Subcutaneous abdominal adipose tissue (tissue), 5 donors: ENCODE data around the gene KIF7.

Experiments used
- H3K27ac ChIP-seq: one replicate; pipeline ENCODE4 v1.7.0; 2013; ENCODE audit warnings: low read depth, mild to moderate bottlenecking, inconsistent platforms, low read length, moderate library complexity
- H3K27me3 ChIP-seq, 5 donors: one replicate each; pipeline ENCODE4 v1.7.0; 2013; ENCODE audit warnings: low read length in 5 of 5, inconsistent platforms in 1 of 5; ENCODE audit not compliant: control insufficient read depth in 5 of 5, insufficient read depth in 4 of 5
- H3K36me3 ChIP-seq, 5 donors: one replicate each; pipeline ENCODE4 v1.7.0; 2013; ENCODE audit warnings: low read length in 5 of 5; ENCODE audit not compliant: control insufficient read depth in 5 of 5, insufficient read depth in 5 of 5
- H3K4me1 ChIP-seq, 5 donors: one replicate each; pipeline ENCODE4 v1.7.0; 2013; ENCODE audit warnings: low read length in 5 of 5, mild to moderate bottlenecking in 3 of 5, moderate library complexity in 1 of 5; ENCODE audit not compliant: control insufficient read depth in 5 of 5, insufficient read depth in 5 of 5
- H3K4me3 ChIP-seq, 5 donors: one replicate each; pipeline ENCODE4 v1.7.0; 2013; ENCODE audit warnings: low read length in 5 of 5, low read depth in 1 of 5
- H3K9ac ChIP-seq, 5 donors: one replicate each; pipeline ENCODE4 v1.7.0; 2013; ENCODE audit warnings: low read length in 5 of 5, mild to moderate bottlenecking in 4 of 5, moderate library complexity in 3 of 5
- H3K9me3 ChIP-seq, 5 donors: one replicate each; pipeline ENCODE4 v1.7.0; 2013; ENCODE audit warnings: low read length in 5 of 5; ENCODE audit not compliant: control insufficient read depth in 5 of 5
- donor health status: healthy.
- donor health status: healthy.
- donor health status: healthy.
- donor health status: healthy.
- donor health status: healthy.

KIF7 gene

GRCh38 chr15:89652131-89652530 lies 3.1 kb downstream of the KIF7 start:
- Histone ChIP-seq H3K27me3 (peaks cover 0 to 6% (median 0%) of the 10 kb centered on the region in 5 donors), H3K9ac (no peak overlapping the region), H3K27ac (no peak overlapping the region), H3K4me1 (peaks cover 0 to 20% (median 15%) of the 10 kb centered on the region in 5 donors), H3K36me3 (peaks cover 0 to 3% (median 0%) of the 10 kb centered on the region in 5 donors), H3K4me3 (no peak overlapping the region), H3K9me3 (no peaks in the 10 kb centered on the region)

GRCh38 chr15:89649716-89650115 lies 5.6 kb downstream of the KIF7 start:
- H3K4me1 ChIP-seq, result peaks cover 0 to 13% (median 10%) of the 10 kb centered on the region in 5 donors
- no peak overlapping the region for H3K9ac ChIP-seq
- no peak overlapping the region for H3K4me3 ChIP-seq
- H3K36me3 ChIP-seq, result peaks cover 0 to 10% (median 5%) of the 10 kb centered on the region in 5 donors
- no peaks in the 10 kb centered on the region for H3K9me3 ChIP-seq
- H3K27me3 ChIP-seq, result peaks cover 0 to 6% (median 0%) of the 10 kb centered on the region in 5 donors
- no peak overlapping the region for H3K27ac ChIP-seq

GRCh38 chr15:89649013-89649625 lies 6.1 kb downstream of the KIF7 start:
- Histone ChIP-seq H3K9me3 (no peaks in the 10 kb centered on the region), H3K9ac (no peak overlapping the region), H3K27ac (no peak overlapping the region), H3K4me1 (peaks cover 0 to 7% (median 4%) of the 10 kb centered on the region in 5 donors), H3K27me3 (peaks cover 0 to 4% (median 0%) of the 10 kb centered on the region in 5 donors), H3K4me3 (no peak overlapping the region), H3K36me3 (peaks cover 0 to 11% (median 5%) of the 10 kb centered on the region in 5 donors)

- Histone ChIP-seq H3K27ac (no peak overlapping the region), H3K9me3 (no peaks in the 10 kb centered on the region), H3K4me3 (no peak overlapping the region), H3K9ac (no peak overlapping the region), H3K27me3 (peaks cover 0 to 4% (median 0%) of the 10 kb centered on the region in 5 donors), H3K36me3 (peaks cover 0 to 11% (median 7%) of the 10 kb centered on the region in 5 donors), H3K4me1 (peaks cover 0 to 7% (median 4%) of the 10 kb centered on the region in 5 donors)
Observed at GRCh38 chr15:89648106-89649012, 6.9 kb downstream of the KIF7 start.

- no peak overlapping the region for H3K27ac ChIP-seq
- peak overlapping the region in 1 of 5 donors; percentile 23 for H3K4me3 ChIP-seq
- H3K9ac ChIP-seq, result no peak overlapping the region
- H3K36me3 ChIP-seq, result peaks cover 0 to 11% (median 8%) of the 10 kb centered on the region in 5 donors
- H3K27me3 ChIP-seq, result no peaks in the 10 kb centered on the region
- no peaks in the 10 kb centered on the region for H3K9me3 ChIP-seq
- peaks cover 0 to 7% (median 4%) of the 10 kb centered on the region in 5 donors for H3K4me1 ChIP-seq
Observed at GRCh38 chr15:89647191-89647851, 7.9 kb downstream of the KIF7 start.

- Histone ChIP-seq H3K27me3 (no peaks in the 10 kb centered on the region), H3K4me1 (peaks cover 0 to 7% (median 4%) of the 10 kb centered on the region in 5 donors), H3K9me3 (no peaks in the 10 kb centered on the region), H3K36me3 (peaks cover 0 to 17% (median 15%) of the 10 kb centered on the region in 5 donors), H3K4me3 (no peak overlapping the region), H3K9ac (no peak overlapping the region), H3K27ac (no peak overlapping the region)
Observed at GRCh38 chr15:89646416-89647141, 8.7 kb downstream of the KIF7 start.

GRCh38 chr15:89645680-89646079 lies 9.6 kb downstream of the KIF7 start:
- Histone ChIP-seq H3K9me3 (no peaks in the 10 kb centered on the region), H3K27me3 (no peaks in the 10 kb centered on the region), H3K27ac (no peak overlapping the region), H3K4me1 (peaks cover 0 to 7% (median 4%) of the 10 kb centered on the region in 5 donors), H3K4me3 (no peak overlapping the region), H3K36me3 (peaks cover 0 to 25% (median 15%) of the 10 kb centered on the region in 5 donors), H3K9ac (no peak overlapping the region)

- Histone ChIP-seq H3K27ac (no peak overlapping the region), H3K36me3 (peaks cover 0 to 27% (median 15%) of the 10 kb centered on the region in 5 donors), H3K9ac (no peak overlapping the region), H3K4me3 (no peak overlapping the region), H3K4me1 (peaks cover 0 to 3% (median under 1%) of the 10 kb centered on the region in 5 donors), H3K9me3 (no peaks in the 10 kb centered on the region), H3K27me3 (no peaks in the 10 kb centered on the region)
Observed at GRCh38 chr15:89642106-89642505, 13.2 kb downstream of the KIF7 start.

GRCh38 chr15:89641053-89641452 lies 14.2 kb downstream of the KIF7 start:
- Histone ChIP-seq H3K27ac (no peak overlapping the region), H3K27me3 (no peaks in the 10 kb centered on the region), H3K4me3 (no peak overlapping the region), H3K36me3 (peaks cover 0 to 27% (median 13%) of the 10 kb centered on the region in 5 donors), H3K9ac (no peak overlapping the region), H3K4me1 (no peaks in the 10 kb centered on the region), H3K9me3 (no peaks in the 10 kb centered on the region)
